WTC11 (cell line): ENCODE measurements around the gene PDE4B.

Experiments
- CREB1 ChIP-seq: sonication (generic); formaldehyde crosslinking; IDR thresholded peaks from 2 replicates; pipeline ENCODE4 v1.8.0; 2023; ENCODE audit warnings: mild to moderate bottlenecking, missing genetic modification reagents
- FOXP1 ChIP-seq: sonication (generic); formaldehyde crosslinking; IDR thresholded peaks from 2 replicates; pipeline ENCODE4 v1.8.0; 2022; ENCODE audit warnings: missing genetic modification reagents, mild to moderate bottlenecking, moderate library complexity, borderline replicate concordance
- SMAD4 ChIP-seq: sonication (generic); formaldehyde crosslinking; IDR thresholded peaks from 2 replicates; pipeline ENCODE4 v1.8.0; 2022; ENCODE audit warnings: mild to moderate bottlenecking, missing genetic modification reagents
- ZBTB21 ChIP-seq: sonication (generic); formaldehyde crosslinking; IDR thresholded peaks from 2 replicates; pipeline ENCODE4 v1.8.1; 2023; ENCODE audit warnings: mild to moderate bottlenecking, missing genetic modification reagents, borderline replicate concordance
- TF ChIP-seq, protein P1 (sequence below): fragments of 200-600 bp; IDR thresholded peaks from 2 replicates; pipeline ENCODE4 v1.8.0; 2022; ENCODE audit warnings: antibody characterized with exemption
- TF ChIP-seq, protein P2 (sequence below): sonication (generic); formaldehyde crosslinking; IDR thresholded peaks from 2 replicates; pipeline ENCODE4 v1.8.1; 2022; ENCODE audit warnings: low read depth, mild to moderate bottlenecking, moderate library complexity, missing genetic modification reagents, borderline replicate concordance
- TF ChIP-seq, protein P3 (sequence below): sonication (generic); formaldehyde crosslinking; IDR thresholded peaks from 2 replicates; pipeline ENCODE4 v1.8.1; 2023; ENCODE audit warnings: mild to moderate bottlenecking, missing genetic modification reagents, borderline replicate concordance
- TF ChIP-seq, protein P4 (sequence below): sonication (generic); formaldehyde crosslinking; IDR thresholded peaks from 2 replicates; pipeline ENCODE4 v1.8.1; 2023; ENCODE audit warnings: mild to moderate bottlenecking, missing genetic modification reagents, moderate library complexity
- TF ChIP-seq, protein P5 (sequence below): fragments of 250-450 bp; sonication (Bioruptor Pico); IDR thresholded peaks from 2 replicates; pipeline ENCODE4 v2.1.2; 2022; ENCODE audit warnings: mild to moderate bottlenecking, moderate library complexity

DNA sequence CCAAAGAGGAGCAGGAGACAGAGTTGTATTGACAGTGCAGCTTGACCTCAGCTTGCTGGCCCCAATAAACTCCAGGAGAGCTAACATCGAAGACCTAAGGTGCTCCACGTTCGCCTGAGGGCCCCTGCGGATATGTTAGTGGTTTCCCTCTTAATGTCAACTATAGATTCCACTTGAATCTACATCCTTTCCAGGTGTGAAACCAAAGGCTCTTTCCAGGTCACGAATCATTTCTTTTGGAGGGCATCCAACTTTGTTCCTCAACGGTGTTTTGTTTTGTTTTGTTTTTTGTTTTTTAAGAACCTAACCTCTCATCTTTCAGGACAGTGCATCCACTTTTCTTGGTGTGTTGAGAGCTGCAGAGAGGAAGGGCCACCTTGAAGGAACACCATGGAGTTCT, 473.7 kb downstream of the PDE4B start:
- TF ChIP-seq ZBTB21 (CRISPR knock-in tag) (no peak), CREB1 (no peak), FOXP1 (no peak), SMAD4 (CRISPR knock-in tag) (no peak)
- TF ChIP-seq, protein P1, sequence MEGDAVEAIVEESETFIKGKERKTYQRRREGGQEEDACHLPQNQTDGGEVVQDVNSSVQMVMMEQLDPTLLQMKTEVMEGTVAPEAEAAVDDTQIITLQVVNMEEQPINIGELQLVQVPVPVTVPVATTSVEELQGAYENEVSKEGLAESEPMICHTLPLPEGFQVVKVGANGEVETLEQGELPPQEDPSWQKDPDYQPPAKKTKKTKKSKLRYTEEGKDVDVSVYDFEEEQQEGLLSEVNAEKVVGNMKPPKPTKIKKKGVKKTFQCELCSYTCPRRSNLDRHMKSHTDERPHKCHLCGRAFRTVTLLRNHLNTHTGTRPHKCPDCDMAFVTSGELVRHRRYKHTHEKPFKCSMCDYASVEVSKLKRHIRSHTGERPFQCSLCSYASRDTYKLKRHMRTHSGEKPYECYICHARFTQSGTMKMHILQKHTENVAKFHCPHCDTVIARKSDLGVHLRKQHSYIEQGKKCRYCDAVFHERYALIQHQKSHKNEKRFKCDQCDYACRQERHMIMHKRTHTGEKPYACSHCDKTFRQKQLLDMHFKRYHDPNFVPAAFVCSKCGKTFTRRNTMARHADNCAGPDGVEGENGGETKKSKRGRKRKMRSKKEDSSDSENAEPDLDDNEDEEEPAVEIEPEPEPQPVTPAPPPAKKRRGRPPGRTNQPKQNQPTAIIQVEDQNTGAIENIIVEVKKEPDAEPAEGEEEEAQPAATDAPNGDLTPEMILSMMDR = no peak
- TF ChIP-seq, protein P2, sequence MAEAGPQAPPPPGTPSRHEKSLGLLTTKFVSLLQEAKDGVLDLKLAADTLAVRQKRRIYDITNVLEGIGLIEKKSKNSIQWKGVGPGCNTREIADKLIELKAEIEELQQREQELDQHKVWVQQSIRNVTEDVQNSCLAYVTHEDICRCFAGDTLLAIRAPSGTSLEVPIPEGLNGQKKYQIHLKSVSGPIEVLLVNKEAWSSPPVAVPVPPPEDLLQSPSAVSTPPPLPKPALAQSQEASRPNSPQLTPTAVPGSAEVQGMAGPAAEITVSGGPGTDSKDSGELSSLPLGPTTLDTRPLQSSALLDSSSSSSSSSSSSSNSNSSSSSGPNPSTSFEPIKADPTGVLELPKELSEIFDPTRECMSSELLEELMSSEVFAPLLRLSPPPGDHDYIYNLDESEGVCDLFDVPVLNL = no peak
- TF ChIP-seq, protein P3, sequence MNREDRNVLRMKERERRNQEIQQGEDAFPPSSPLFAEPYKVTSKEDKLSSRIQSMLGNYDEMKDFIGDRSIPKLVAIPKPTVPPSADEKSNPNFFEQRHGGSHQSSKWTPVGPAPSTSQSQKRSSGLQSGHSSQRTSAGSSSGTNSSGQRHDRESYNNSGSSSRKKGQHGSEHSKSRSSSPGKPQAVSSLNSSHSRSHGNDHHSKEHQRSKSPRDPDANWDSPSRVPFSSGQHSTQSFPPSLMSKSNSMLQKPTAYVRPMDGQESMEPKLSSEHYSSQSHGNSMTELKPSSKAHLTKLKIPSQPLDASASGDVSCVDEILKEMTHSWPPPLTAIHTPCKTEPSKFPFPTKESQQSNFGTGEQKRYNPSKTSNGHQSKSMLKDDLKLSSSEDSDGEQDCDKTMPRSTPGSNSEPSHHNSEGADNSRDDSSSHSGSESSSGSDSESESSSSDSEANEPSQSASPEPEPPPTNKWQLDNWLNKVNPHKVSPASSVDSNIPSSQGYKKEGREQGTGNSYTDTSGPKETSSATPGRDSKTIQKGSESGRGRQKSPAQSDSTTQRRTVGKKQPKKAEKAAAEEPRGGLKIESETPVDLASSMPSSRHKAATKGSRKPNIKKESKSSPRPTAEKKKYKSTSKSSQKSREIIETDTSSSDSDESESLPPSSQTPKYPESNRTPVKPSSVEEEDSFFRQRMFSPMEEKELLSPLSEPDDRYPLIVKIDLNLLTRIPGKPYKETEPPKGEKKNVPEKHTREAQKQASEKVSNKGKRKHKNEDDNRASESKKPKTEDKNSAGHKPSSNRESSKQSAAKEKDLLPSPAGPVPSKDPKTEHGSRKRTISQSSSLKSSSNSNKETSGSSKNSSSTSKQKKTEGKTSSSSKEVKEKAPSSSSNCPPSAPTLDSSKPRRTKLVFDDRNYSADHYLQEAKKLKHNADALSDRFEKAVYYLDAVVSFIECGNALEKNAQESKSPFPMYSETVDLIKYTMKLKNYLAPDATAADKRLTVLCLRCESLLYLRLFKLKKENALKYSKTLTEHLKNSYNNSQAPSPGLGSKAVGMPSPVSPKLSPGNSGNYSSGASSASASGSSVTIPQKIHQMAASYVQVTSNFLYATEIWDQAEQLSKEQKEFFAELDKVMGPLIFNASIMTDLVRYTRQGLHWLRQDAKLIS = no peak
- TF ChIP-seq, protein P4, sequence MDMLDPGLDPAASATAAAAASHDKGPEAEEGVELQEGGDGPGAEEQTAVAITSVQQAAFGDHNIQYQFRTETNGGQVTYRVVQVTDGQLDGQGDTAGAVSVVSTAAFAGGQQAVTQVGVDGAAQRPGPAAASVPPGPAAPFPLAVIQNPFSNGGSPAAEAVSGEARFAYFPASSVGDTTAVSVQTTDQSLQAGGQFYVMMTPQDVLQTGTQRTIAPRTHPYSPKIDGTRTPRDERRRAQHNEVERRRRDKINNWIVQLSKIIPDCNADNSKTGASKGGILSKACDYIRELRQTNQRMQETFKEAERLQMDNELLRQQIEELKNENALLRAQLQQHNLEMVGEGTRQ = no peak
- TF ChIP-seq, protein P5, sequence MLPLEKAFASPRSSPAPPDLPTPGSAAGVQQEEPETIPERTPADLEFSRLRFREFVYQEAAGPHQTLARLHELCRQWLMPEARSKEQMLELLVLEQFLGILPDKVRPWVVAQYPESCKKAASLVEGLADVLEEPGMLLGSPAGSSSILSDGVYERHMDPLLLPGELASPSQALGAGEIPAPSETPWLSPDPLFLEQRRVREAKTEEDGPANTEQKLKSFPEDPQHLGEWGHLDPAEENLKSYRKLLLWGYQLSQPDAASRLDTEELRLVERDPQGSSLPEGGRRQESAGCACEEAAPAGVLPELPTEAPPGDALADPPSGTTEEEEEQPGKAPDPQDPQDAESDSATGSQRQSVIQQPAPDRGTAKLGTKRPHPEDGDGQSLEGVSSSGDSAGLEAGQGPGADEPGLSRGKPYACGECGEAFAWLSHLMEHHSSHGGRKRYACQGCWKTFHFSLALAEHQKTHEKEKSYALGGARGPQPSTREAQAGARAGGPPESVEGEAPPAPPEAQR = no peak
